Measurements from ENCODE around the gene PGPEP1.
A peak's percentile ranks its signal among the peaks of the same experiment; 100 is the strongest.

The PGPEP1 gene

DNA sequence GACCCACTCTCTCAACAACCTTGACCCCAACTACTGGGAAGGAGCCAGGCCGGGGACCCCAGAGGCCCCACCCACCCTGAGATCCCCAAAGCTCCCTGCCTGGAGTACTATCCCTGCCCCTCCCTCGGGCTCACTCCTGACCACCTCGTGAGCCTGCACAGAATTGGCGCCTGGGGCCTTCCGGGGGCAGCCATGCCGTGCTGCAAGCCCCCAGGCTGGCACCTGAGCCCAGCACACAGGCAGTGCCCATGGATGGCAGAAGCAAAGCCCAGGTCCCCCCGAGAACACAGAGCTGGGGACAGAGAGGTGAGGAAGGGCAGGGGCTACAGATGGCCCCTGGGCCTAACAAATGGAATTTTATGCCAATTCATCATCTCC, 31.5 kb upstream of the PGPEP1 start:
- no peak overlapping the region for H3K27ac ChIP-seq
- TF ChIP-seq ZFX (IDR thresholded peaks at IDR 0.05): no peak
- TF ChIP-seq, protein P1, sequence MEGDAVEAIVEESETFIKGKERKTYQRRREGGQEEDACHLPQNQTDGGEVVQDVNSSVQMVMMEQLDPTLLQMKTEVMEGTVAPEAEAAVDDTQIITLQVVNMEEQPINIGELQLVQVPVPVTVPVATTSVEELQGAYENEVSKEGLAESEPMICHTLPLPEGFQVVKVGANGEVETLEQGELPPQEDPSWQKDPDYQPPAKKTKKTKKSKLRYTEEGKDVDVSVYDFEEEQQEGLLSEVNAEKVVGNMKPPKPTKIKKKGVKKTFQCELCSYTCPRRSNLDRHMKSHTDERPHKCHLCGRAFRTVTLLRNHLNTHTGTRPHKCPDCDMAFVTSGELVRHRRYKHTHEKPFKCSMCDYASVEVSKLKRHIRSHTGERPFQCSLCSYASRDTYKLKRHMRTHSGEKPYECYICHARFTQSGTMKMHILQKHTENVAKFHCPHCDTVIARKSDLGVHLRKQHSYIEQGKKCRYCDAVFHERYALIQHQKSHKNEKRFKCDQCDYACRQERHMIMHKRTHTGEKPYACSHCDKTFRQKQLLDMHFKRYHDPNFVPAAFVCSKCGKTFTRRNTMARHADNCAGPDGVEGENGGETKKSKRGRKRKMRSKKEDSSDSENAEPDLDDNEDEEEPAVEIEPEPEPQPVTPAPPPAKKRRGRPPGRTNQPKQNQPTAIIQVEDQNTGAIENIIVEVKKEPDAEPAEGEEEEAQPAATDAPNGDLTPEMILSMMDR (conservative IDR thresholded peaks at IDR 0.05): no peak

DNA sequence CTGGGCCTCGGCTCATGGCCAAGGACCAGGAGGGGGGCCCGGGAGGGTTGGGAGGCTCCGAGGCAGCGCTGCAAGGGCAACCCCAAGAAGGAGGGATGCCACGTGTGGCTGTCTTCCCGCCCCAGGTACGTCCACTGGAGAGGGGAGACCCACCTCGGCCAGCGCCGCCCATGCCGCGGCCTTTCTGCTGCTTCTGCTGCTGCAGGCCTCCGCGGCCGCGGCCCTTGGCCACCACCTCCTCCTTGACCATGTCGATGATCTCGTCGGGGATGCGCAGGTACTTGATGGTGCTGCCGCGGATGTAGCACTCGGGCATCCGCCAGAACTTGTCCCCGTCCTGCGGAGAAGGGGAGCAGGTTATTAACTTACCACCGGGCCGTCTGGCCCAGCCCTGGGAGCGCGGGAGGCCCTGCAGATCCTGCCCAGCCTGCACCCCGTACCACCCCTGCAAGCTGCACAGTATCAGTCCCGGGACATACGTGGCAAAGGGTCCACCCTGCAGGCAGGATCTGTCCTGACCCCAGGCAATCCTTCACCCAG, 30.8 kb upstream of the PGPEP1 start:
- H3K27ac ChIP-seq: no peak overlapping the region
- no peak for TF ChIP-seq ZFX (IDR thresholded peaks at IDR 0.05)
- TF ChIP-seq, protein P1 (conservative IDR thresholded peaks at IDR 0.05): no peak

DNA sequence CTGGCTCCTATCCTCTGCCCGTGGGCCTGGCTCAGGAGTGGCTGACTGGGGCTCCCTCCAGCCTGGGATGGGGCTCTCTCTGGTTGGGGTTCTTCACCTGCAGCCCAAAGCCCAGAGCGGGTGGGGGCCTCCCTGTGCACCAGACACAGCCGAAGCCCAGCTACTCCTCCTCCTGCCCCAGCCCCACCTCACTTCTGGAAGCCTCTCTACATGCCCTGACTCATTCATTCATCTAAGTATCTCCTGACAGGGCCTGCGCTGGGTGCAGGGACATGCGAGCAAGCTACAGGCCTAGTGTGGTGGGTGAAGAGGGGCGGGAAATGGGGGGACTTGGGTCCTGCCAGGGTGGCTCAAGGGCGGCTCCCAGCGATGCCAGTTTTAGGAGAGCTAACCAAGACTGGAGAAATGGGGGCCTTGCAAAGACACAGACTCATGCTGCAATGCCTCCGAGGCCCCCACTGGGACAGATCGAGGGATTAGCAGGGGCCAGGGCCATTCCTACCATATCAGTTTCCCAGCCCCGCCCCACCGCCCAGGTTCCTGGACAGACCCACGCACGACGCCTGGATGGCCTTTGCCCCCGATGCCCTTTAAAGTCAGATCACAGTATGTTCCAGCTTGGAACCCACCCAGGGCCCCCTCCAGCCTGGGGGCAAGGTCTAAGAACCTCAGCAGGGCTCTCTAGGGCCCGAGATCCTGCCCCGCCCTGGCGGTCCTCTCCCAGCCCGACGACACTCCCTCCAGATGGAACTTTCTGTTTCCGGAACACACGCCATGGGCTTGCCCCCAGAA, 30.1 kb upstream of the PGPEP1 start:
- TF ChIP-seq, protein P1 (conservative IDR thresholded peaks at IDR 0.05): no peak
- TF ChIP-seq ZFX (IDR thresholded peaks at IDR 0.05): no peak
- H3K27ac ChIP-seq: no peak overlapping the region

DNA sequence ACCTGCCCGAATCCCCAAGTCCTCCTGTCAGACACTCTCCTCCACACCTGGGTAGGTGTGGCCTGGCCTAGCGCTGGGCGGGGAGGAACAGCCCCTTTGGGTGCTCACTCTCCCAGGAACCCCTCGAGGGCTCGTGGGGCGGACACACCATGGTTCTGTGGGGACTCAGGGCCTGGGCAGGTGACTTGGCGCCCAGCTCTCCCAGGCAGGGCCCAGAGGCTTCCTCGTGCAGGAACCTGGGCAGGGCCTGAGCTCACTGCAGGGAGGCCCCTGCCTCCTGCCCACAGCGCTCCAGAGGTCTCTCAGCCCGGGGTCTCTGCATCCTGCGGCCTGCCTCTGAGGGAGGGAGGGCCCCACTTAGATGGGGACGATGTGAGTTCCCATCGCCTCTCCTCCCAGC, 29.4 kb upstream of the PGPEP1 start:
- peak; percentile 16; the same call in 1 of the 2 replicates for TF ChIP-seq ZFX (IDR thresholded peaks at IDR 0.05)
- TF ChIP-seq, protein P1 (conservative IDR thresholded peaks at IDR 0.05): no peak

DNA sequence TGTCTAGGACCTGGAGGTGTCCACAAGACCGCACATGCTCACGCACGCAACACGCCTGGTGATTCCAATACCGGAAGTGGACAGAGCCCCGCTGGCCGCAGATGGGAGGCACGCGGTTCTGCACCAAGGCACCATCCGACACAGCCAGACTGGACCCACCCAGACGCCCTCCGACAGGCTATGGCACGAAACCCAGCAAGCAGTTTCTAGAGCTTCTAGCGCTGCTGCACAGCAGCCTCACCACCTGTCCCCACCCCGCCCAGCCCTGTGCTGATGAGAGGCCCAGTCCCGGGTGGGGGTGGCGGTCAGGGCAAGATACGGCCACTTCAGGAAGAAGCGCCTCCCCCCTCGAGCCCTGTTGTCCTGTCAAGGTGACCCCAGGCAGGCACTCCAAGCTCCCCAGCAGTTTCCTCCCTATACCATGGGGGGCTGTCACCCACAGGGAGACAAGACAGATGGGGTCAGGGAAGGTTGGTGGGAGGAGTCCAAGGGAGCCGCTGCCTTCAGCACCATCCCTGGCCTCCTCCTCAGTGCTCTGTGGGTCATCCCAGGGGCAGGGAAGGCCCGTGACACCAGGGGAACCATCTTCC, 28.8 kb upstream of the PGPEP1 start:
- no peak overlapping the region for H3K27ac ChIP-seq
- TF ChIP-seq ZFX (IDR thresholded peaks at IDR 0.05): no peak
- TF ChIP-seq, protein P1 (conservative IDR thresholded peaks at IDR 0.05): no peak

More for the DNA sequence above, 29.4 kb upstream of the PGPEP1 start:
- no peak overlapping the region for H3K27ac ChIP-seq

DNA sequence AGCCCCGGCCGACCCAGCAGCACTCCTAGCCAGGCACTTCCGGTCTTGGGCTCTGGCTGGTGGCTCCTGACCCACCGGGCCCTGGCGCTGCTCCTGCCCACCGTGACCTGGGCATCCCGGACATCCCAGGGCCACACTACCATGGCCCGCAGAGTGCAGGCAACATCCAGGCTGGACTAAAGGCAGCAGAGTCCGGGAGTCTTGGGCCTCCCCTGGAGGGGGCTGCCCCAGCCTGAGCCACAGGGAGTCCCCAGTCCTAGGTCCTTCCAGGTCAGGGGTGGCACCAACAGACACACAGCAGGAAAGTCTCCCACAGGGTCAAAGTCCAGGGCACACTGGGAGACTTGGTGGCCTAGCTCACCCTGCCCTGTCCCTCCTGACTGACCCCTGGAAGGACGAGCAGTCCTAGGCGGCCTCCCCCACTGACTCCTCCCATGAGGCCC, 28.3 kb upstream of the PGPEP1 start:
- H3K27ac ChIP-seq: no peak overlapping the region
- TF ChIP-seq ZFX (IDR thresholded peaks at IDR 0.05): no peak
- TF ChIP-seq, protein P1 (conservative IDR thresholded peaks at IDR 0.05): no peak

DNA sequence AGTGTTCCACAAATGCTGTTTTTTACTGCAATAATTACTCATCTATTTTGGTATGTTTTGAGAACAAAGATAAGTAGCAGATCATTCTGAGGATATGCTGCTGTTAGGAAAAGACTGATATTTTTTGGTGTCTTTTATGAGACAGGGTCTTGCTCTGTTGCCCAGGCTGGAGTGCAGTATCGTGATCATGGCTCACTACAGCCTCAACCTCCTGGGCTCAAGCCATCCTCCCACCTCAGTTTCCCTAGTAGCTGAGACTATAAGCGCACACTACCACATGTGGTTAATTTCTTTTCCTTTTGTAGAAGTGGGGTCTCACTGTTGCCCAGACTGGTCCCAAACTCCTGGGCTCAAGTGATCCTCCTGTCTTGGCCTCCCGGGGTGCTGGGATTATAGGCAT, 27.0 kb upstream of the PGPEP1 start:
- no peak for TF ChIP-seq ZFX (IDR thresholded peaks at IDR 0.05)
- TF ChIP-seq, protein P1 (conservative IDR thresholded peaks at IDR 0.05): no peak
- H3K27ac ChIP-seq: no peak overlapping the region
